Thyroid gland (tissue), 4 donors: ENCODE results near the gene UBR4. TPM values are rescaled to one million over a fixed set of nuclear protein-coding genes. Genes with fewer than 3 reads are reported as not detected.
A peak's percentile ranks its signal among the peaks of the same experiment; 100 is the strongest.

ENCODE experiments used
- DNase-seq, 2 donors: peaks; one replicate each; pipeline ENCODE4 v3.0.0-alpha.2; 2019
- H3K27ac ChIP-seq, 3 donors: fragments of 200-600 bp; sonication (generic); 1 replicate in 2 of 3; 2 replicates in 1 of 3; pipeline ENCODE4 v1.5.1; 2016 to 2019; ENCODE audit warnings: mild to moderate bottlenecking in 1 of 3, moderate library complexity in 1 of 3
- H3K27me3 ChIP-seq: fragments of 200-600 bp; sonication (generic); one replicate; pipeline ENCODE4 v1.5.1; 2019
- H3K36me3 ChIP-seq, 2 donors: fragments of 200-600 bp; sonication (generic); one replicate each; pipeline ENCODE4 v1.5.1; 2016 to 2019
- H3K4me1 ChIP-seq, 2 donors: fragments of 200-600 bp; sonication (generic); one replicate each; pipeline ENCODE4 v1.5.1; 2017 to 2019
- H3K4me3 ChIP-seq, 3 donors: fragments of 200-600 bp; sonication (generic); replicated peaks in 1 of 3; 1 replicate in 2 of 3; 2 replicates in 1 of 3; pipeline ENCODE4 v1.5.1; 2016; ENCODE audit warnings: mild to moderate bottlenecking in 1 of 3
- H3K9me3 ChIP-seq: fragments of 200-600 bp; sonication (generic); one replicate; pipeline ENCODE4 v1.5.1; 2017
- CTCF ChIP-seq, 6 experiments: fragments of 200-600 bp in 3 of 6; fragments of 450-650 bp in 3 of 6; sonication (generic) in 3 of 6; IDR thresholded peaks; one replicate each; pipeline ENCODE4 v1.5.1; 2016 to 2019; ENCODE audit warnings: antibody characterized with exemption in 6 of 6, mild to moderate bottlenecking in 2 of 6, inconsistent platforms in 1 of 6, moderate library complexity in 1 of 6
- POLR2A ChIP-seq, 2 donors: fragments of 450-650 bp; IDR thresholded peaks; one replicate each; pipeline ENCODE4 v1.6.1; 2017; ENCODE audit warnings: antibody characterized with exemption in 2 of 2, mild to moderate bottlenecking in 2 of 2, moderate library complexity in 1 of 2
- WGBS, 2 donors: methylation state at CpG; one replicate each; pipeline ENCODE4 v1.1.5; 2017; 5-methylcytosine and 5-hydroxymethylcytosine counted together
- intact Hi-C: fragments of 100-400 bp; cut with DNase I; formaldehyde crosslinking; loops from one replicate; pipeline ENCODE4 v1.15.1; 2023
- total RNA-seq, 4 donors: library from RNA; depleted of rRNA; stranded (reverse); fragments of >200 nt; gene quantifications; one replicate each; pipeline ENCODE4 v1.2.3, GENCODE V29; 2016

Gene UBR4
- total RNA-seq, 4 donors from 2014 or later: 110 to 221 (median 160) TPM

- H3K9me3 ChIP-seq: no peaks in the 10 kb centered on the region
- H3K27me3 ChIP-seq: no peaks in the 10 kb centered on the region
- DNase-seq: peak; percentile 44 to 49
- peak in 1 of 6 experiments; percentile 6 for TF ChIP-seq CTCF (IDR thresholded peaks at IDR 0.05)
- TF ChIP-seq POLR2A (IDR thresholded peaks at IDR 0.05): no peak
- no peaks in the 10 kb centered on the region for H3K36me3 ChIP-seq
- peak overlapping the region; percentile 54 to 91 (median 79) for H3K4me3 ChIP-seq
- intact Hi-C loops: no loop called here
- H3K4me1 ChIP-seq: peaks cover 15 to 19% of the 10 kb centered on the region in 2 donors
- WGBS, 2 donors: 0 to 1% methylated on average over 11 to 22 of the region's 28 CpGs
- peak overlapping the region; percentile 77 to 92 (median 89) for H3K27ac ChIP-seq
Observed at GRCh38 chr1:19209439-19209989, 552 bp downstream of the UBR4 start.

DNA sequence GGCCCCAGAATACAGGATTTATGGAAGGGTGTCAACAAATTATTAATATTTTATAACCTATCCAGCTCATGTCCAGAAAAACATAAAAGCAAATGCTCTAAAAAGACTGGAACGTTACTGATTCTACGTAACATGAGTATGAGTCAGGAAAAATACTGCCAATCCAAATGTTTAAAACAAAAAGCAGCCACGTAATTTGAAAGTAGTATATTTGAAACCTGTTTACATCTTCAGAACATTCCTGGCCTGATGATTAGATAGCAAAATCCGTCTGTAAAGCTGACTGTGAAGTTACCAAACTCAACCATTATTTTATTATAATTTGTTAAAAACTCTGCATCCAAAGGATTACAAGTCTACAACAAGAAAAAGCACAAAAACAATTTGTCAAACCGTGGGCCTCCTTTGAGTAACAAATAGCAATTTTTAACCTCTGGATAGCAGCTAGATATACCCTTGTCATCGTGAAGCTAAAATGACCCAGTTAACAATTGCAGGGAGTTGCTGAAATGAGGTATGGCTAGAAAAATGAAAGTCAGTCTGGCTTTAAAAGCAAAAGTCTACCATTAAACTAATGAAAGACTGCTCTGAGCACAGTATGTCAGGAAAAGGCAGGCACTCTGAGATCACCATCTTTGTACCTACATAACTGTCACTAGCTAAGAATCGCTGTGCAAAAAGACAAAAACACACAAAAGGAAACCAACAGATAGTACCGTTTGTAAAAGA, 1.2 kb downstream of the UBR4 start:
- peak overlapping the region in 2 of 3 donors; percentile 89 to 92 for H3K27ac ChIP-seq
- DNase-seq: no peak
- TF ChIP-seq POLR2A (IDR thresholded peaks at IDR 0.05): no peak
- TF ChIP-seq CTCF (IDR thresholded peaks at IDR 0.05): no peak
- no peaks in the 10 kb centered on the region for H3K9me3 ChIP-seq
- intact Hi-C loops: no loop called here
- peaks cover 19% of the 10 kb centered on the region in 2 donors for H3K4me1 ChIP-seq
- 32 to 44% methylated on average over 8 of the region's 8 CpGs for WGBS, 2 donors
- H3K36me3 ChIP-seq: no peaks in the 10 kb centered on the region
- no peaks in the 10 kb centered on the region for H3K27me3 ChIP-seq
- H3K4me3 ChIP-seq: peak overlapping the region; percentile 54 to 91 (median 79)

DNA sequence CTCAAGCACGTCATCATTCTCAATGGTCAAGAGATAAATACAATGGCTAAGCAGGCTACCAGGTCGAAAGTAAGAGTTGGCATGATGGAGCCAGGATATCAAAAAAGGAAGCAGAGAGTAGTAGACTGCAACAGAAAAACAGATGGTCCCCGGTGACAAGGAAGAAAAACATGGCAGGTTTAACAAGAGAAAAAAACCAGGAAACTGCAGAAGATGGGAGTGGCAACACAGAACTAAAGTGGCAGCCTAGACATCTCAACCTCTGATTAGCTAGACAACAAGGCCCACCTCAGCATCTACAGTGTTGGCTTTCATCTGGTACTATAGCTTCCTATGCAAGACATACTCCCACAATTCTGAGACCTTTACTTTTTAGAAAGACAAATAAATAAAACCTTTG, 3.1 kb downstream of the UBR4 start:
- no peak overlapping the region for H3K27ac ChIP-seq
- intact Hi-C loops: no loop called here
- TF ChIP-seq POLR2A (IDR thresholded peaks at IDR 0.05) (no peak), CTCF (IDR thresholded peaks at IDR 0.05) (no peak)
- peaks cover 19 to 32% of the 10 kb centered on the region in 2 donors for H3K4me1 ChIP-seq
- H3K9me3 ChIP-seq: no peaks in the 10 kb centered on the region
- no peaks in the 10 kb centered on the region for H3K36me3 ChIP-seq
- H3K4me3 ChIP-seq: no peak overlapping the region
- no peak for DNase-seq
- 81 to 83% methylated on average over 3 of the region's 3 CpGs for WGBS, 2 donors
- H3K27me3 ChIP-seq: no peaks in the 10 kb centered on the region

GRCh38 chr1:19205845-19206244, 4.2 kb downstream of the UBR4 start:
- no peaks in the 10 kb centered on the region for H3K9me3 ChIP-seq
- 91 to 92% methylated on average over 5 of the region's 5 CpGs for WGBS, 2 donors
- no peak for DNase-seq
- H3K4me1 ChIP-seq: peaks cover 9 to 21% of the 10 kb centered on the region in 2 donors
- no peak overlapping the region for H3K4me3 ChIP-seq
- no peaks in the 10 kb centered on the region for H3K27me3 ChIP-seq
- no peak overlapping the region for H3K27ac ChIP-seq
- H3K36me3 ChIP-seq: no peaks in the 10 kb centered on the region
- TF ChIP-seq POLR2A (IDR thresholded peaks at IDR 0.05) (no peak), CTCF (IDR thresholded peaks at IDR 0.05) (no peak)
- intact Hi-C loops: no loop called here

GRCh38 chr1:19205403-19205802, 4.7 kb downstream of the UBR4 start:
- Histone ChIP-seq H3K36me3 (peaks cover 0 to under 1% of the 10 kb centered on the region in 2 donors), H3K4me3 (no peak overlapping the region), H3K27ac (no peak overlapping the region), H3K9me3 (no peaks in the 10 kb centered on the region), H3K27me3 (no peaks in the 10 kb centered on the region), H3K4me1 (peaks cover 7 to 20% of the 10 kb centered on the region in 2 donors)
- no peak for TF ChIP-seq POLR2A (IDR thresholded peaks at IDR 0.05)
- TF ChIP-seq CTCF (IDR thresholded peaks at IDR 0.05): no peak
- DNase-seq: no peak
- intact Hi-C loops: no loop called here
- WGBS, 2 donors: 93 to 94% methylated on average over 1 of the region's 1 CpG
